Neural crest cell (in vitro differentiated cells): ENCODE measurements around the gene GSKIP. TPM values are rescaled to one million over a fixed set of nuclear protein-coding genes. Genes with fewer than 3 reads are reported as not detected.
A peak's percentile ranks its signal among the peaks of the same experiment; 100 is the strongest.

Experiments
- DNase-seq: peaks from one replicate; pipeline ENCODE4 v3.0.0; 2021; ENCODE audit warnings: low read depth, mixed read lengths, low spot score
- H3K27ac Mint-ChIP-seq: one replicate; pipeline ENCODE4 v1.8.0; 2021; ENCODE audit warnings: mild to moderate bottlenecking, mixed read lengths; ENCODE audit not compliant: unreplicated experiment
- H3K27me3 Mint-ChIP-seq: 2 replicates; pipeline ENCODE4 v1.8.0; 2021; ENCODE audit warnings: low read depth, mild to moderate bottlenecking, mixed read lengths
- H3K36me3 Mint-ChIP-seq: 2 replicates; pipeline ENCODE4 v1.8.0; 2021; ENCODE audit warnings: low read depth, mild to moderate bottlenecking, mixed read lengths
- H3K4me1 Mint-ChIP-seq: 2 replicates; pipeline ENCODE4 v1.8.0; 2021; ENCODE audit warnings: mixed read lengths
- H3K4me3 Mint-ChIP-seq: one replicate; pipeline ENCODE4 v1.8.0; 2021; ENCODE audit warnings: mild to moderate bottlenecking, mixed read lengths
- H3K9me3 Mint-ChIP-seq: 2 replicates; pipeline ENCODE4 v1.8.0; 2021; ENCODE audit warnings: mixed read lengths
- CTCF ChIP-seq: fragments of 200-600 bp; sonication (generic); conservative IDR thresholded peaks from 2 replicates; pipeline ENCODE4 v1.5.0; 2021; ENCODE audit warnings: antibody characterized with exemption, mild to moderate bottlenecking
- total RNA-seq: library from RNA; stranded (reverse); gene quantifications from 2 replicates; pipeline ENCODE4 v1.2.1, GENCODE V29; 2021

Gene GSKIP
- total RNA-seq, 1 donor from 2014 or later, result 29.4 TPM

- peak overlapping the region; percentile 60 for H3K27ac Mint-ChIP-seq
- H3K9me3 Mint-ChIP-seq, result no peaks in the 10 kb centered on the region
- H3K36me3 Mint-ChIP-seq, result no peaks in the 10 kb centered on the region
- TF ChIP-seq CTCF, result no peak
- H3K4me1 Mint-ChIP-seq, result peaks cover 17% of the 10 kb centered on the region
- peak overlapping the region; percentile 91 for H3K4me3 Mint-ChIP-seq
- peak; percentile 99 for DNase-seq
- H3K27me3 Mint-ChIP-seq, result peaks cover 15% of the 10 kb centered on the region
Measured at GRCh38 chr14:96391293-96392118, 28.2 kb downstream of the GSKIP start.

GRCh38 chr14:96393071-96393691 is 29.9 kb downstream of the GSKIP start:
- Mint-ChIP-seq H3K9me3 (no peaks in the 10 kb centered on the region), H3K4me1 (peaks cover 17% of the 10 kb centered on the region), H3K27me3 (peaks cover 15% of the 10 kb centered on the region), H3K36me3 (no peaks in the 10 kb centered on the region), H3K27ac (no peak overlapping the region), H3K4me3 (peak overlapping the region; percentile 90)
- DNase-seq, result no peak
- TF ChIP-seq CTCF, result no peak

- TF ChIP-seq CTCF, result no peak
- Mint-ChIP-seq H3K27me3 (peaks cover 15% of the 10 kb centered on the region), H3K4me3 (peak overlapping the region; percentile 90), H3K9me3 (no peaks in the 10 kb centered on the region), H3K27ac (no peak overlapping the region), H3K4me1 (peaks cover 17% of the 10 kb centered on the region), H3K36me3 (no peaks in the 10 kb centered on the region)
- DNase-seq, result no peak
Measured at GRCh38 chr14:96394047-96394815, 30.9 kb downstream of the GSKIP start.

- H3K4me1 Mint-ChIP-seq, result peaks cover 10% of the 10 kb centered on the region
- TF ChIP-seq CTCF, result no peak
- no peak overlapping the region for H3K27ac Mint-ChIP-seq
- no peaks in the 10 kb centered on the region for H3K27me3 Mint-ChIP-seq
- DNase-seq, result no peak
- H3K9me3 Mint-ChIP-seq, result no peaks in the 10 kb centered on the region
- H3K36me3 Mint-ChIP-seq, result no peaks in the 10 kb centered on the region
- H3K4me3 Mint-ChIP-seq, result no peak overlapping the region
Measured at GRCh38 chr14:96398432-96398831, 35.1 kb downstream of the GSKIP start.

DNA sequence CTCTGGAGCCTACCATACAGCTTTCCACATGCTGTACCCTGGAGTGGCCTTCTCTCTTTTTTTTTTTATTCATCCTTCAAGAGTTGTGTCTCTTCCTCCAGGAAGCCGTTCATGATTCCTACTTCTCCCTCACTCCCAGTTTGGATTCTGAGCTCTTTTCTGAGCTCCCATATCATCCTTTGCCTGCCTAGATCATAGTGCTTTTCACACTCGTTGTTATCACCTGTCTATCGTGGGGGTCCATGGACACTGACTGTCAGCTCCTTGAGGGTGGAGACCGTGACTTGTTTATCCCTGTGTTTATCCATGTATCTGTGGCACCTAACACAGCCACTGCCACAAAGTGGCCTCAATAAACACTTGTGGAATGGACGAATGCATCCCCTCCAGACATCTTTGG is 35.6 kb downstream of the GSKIP start:
- Mint-ChIP-seq H3K27ac (no peak overlapping the region), H3K9me3 (no peaks in the 10 kb centered on the region), H3K36me3 (no peaks in the 10 kb centered on the region), H3K27me3 (no peaks in the 10 kb centered on the region), H3K4me1 (peaks cover 10% of the 10 kb centered on the region), H3K4me3 (no peak overlapping the region)
- DNase-seq, result no peak
- no peak for TF ChIP-seq CTCF
